ENCODE results near the gene BCAN. TPM values are rescaled to one million over a fixed set of nuclear protein-coding genes. Genes with fewer than 3 reads are reported as not detected.

Gene BCAN
- polyA plus RNA-seq, 2 of the 4 experiments (the other 2 are of a cell fraction), result not detected

DNA sequence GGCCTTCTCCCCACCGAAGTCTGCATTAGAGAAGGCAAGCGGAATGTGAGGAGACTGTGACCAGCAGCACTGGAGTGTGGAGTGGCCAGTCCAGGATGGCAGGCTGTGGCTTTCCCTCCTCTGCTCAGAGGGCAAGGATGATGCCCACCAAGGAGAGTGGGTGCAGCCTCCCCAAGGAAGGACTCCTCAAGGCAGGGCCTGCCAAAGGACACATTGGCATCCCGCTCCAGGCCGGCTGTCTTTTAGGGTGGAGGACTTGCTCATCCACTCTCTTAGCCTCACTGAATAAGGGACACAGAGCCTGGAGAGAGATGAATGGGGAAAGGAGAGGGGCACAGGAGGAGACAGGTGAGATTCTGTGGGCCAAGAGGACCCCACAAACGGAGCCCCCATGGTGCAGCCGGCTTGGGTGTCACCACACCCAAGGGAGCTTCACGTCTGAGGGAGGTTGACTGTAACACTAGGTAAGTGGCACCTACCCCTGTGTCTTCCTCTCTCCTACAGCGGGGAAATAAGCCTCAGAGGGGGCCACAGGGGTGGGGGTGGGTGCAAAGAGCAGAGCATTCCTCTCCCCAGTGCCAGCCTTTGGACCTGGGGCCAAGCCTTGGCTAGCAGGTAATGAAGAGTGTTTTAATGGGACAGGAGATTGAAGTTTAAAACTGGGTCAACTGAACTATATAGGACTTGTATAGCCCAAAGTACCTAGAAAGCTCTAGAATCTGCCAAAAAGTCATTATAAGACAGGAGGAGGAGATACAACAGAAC is 39.5 kb downstream of the BCAN start:
- no peak overlapping the region for H3K27ac ChIP-seq
- ChIA-PET POLR2A (no interaction called here), CTCF (interaction anchor here (1.2 to 52.1 kb wide), 6 partner anchors 9 to 246 kb away, joined by 3 to 2258 read pairs (median 302); partner anchors contain the start of genes CRABP2, HAPLN2, ISG20L2 and METTL25B)
- H3K4me3 ChIP-seq, result no peak overlapping the region
- no peak overlapping the region for H3K4me2 ChIP-seq
- no peak for DNase-seq (ENCODE audit: low read depth in 1 of 2, low spot score in 1 of 2)
- H3K9me3 ChIP-seq, result no peaks in the 10 kb centered on the region
- no peak for ATAC-seq
- TF ChIP-seq TFCP2L1 (CRISPR knock-in tag; IDR thresholded peaks at IDR 0.05) (no peak), EHF (CRISPR knock-in tag; IDR thresholded peaks at IDR 0.05) (no peak), SMC3 (IDR thresholded peaks at IDR 0.05) (no peak), MAFK (IDR thresholded peaks at IDR 0.05; ENCODE audit: partially characterized antibody) (no peak)
- H3K4me1 ChIP-seq, result peaks cover 23% of the 10 kb centered on the region
- no peak for FAIRE-seq
- 70% methylated on average over 8 of the region's 8 CpGs for WGBS (ENCODE audit: missing lambda C conversion rate)

- CTCF ChIA-PET, result interaction anchor here (0.6 to 52.1 kb wide), 8 partner anchors 8 to 245 kb away, joined by 3 to 2258 read pairs (median 106); partner anchors contain the start of genes CRABP2, HAPLN2, ISG20L2 and METTL25B
- WGBS (ENCODE audit: missing lambda C conversion rate), result 69% methylated on average over 5 of the region's 5 CpGs
- no peak overlapping the region for H3K4me2 ChIP-seq
- no peak for FAIRE-seq
- DNase-seq (ENCODE audit: low read depth in 1 of 2, low spot score in 1 of 2), result no peak
- no peaks in the 10 kb centered on the region for H3K9me3 ChIP-seq
- TF ChIP-seq ESRRA (IDR thresholded peaks at IDR 0.05; ENCODE audit: borderline replicate concordance, low read length) (no peak), EHMT2 (IDR thresholded peaks at IDR 0.05; ENCODE audit: low read depth) (no peak), NFE2L2 (conservative IDR thresholded peaks at IDR 0.05; ENCODE audit: low read length) (no peak), JUNB (IDR thresholded peaks at IDR 0.05) (no peak), GATA3 (IDR thresholded peaks at IDR 0.05; ENCODE audit: borderline replicate concordance) (no peak), CEBPB (IDR thresholded peaks at IDR 0.05) (no peak), RARB (CRISPR knock-in tag; IDR thresholded peaks at IDR 0.05) (no peak)
- TF ChIP-seq, protein P1, sequence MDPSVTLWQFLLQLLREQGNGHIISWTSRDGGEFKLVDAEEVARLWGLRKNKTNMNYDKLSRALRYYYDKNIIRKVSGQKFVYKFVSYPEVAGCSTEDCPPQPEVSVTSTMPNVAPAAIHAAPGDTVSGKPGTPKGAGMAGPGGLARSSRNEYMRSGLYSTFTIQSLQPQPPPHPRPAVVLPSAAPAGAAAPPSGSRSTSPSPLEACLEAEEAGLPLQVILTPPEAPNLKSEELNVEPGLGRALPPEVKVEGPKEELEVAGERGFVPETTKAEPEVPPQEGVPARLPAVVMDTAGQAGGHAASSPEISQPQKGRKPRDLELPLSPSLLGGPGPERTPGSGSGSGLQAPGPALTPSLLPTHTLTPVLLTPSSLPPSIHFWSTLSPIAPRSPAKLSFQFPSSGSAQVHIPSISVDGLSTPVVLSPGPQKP (IDR thresholded peaks at IDR 0.05; ENCODE audit: low read depth, low read length), result no peak
- H3K4me3 ChIP-seq, result no peak overlapping the region
- H3K27ac ChIP-seq, result no peak overlapping the region
- POLR2A ChIA-PET, result no interaction called here
- peak; percentile 65 to 70; a peak in 5 of 6 replicates for ATAC-seq
- H3K4me1 ChIP-seq, result peaks cover 22% of the 10 kb centered on the region
These were observed 40.4 kb downstream of the BCAN start for GRCh38 chr1:156682166-156682890.

GRCh38 chr1:156684227-156684782 is 42.4 kb downstream of the BCAN start:
- CTCF ChIA-PET, result interaction anchor here (0.9 to 52.1 kb wide), 11 partner anchors 9 to 244 kb away, joined by 3 to 2258 read pairs (median 9); partner anchors contain the start of genes CRABP2, HAPLN2, HDGF and ISG20L2
- Histone ChIP-seq H3K4me3 (no peak overlapping the region), H3K27ac (peak overlapping the region in 1 of 2 experiments; percentile 63; a peak in 3 of 6 replicates), H3K4me2 (0 out of 3 replicates have a peak overlapping the region, but pooled peaks have one; percentile 13), H3K4me1 (peaks cover 16% of the 10 kb centered on the region), H3K9me3 (no peaks in the 10 kb centered on the region)
- 43% methylated on average over 5 of the region's 5 CpGs for WGBS (ENCODE audit: missing lambda C conversion rate)
- no peak for TF ChIP-seq CHD4 (IDR thresholded peaks at IDR 0.05; ENCODE audit: borderline replicate concordance)
- no peak for TF ChIP-seq FOXS1 (CRISPR knock-in tag; IDR thresholded peaks at IDR 0.05)
- no peak for TF ChIP-seq NPAS2 (CRISPR knock-in tag; IDR thresholded peaks at IDR 0.05; ENCODE audit: borderline replicate concordance)
- peak in 1 of 2 experiments; percentile 38; a peak in 2 of 5 replicates for TF ChIP-seq RAD21 (conservative IDR thresholded peaks at IDR 0.05 in 1 of 2, IDR thresholded peaks at IDR 0.05 in 1 of 2)
- POLR2A ChIA-PET, result no interaction called here
- no peak for DNase-seq (ENCODE audit: low read depth in 1 of 2, low spot score in 1 of 2)
- peak in 1 of 2 experiments; percentile 36; a peak in 1 of 6 replicates for ATAC-seq
- FAIRE-seq, result no peak

Data from A549 (cell line).